NCI-H345 (cell line): ENCODE measurements around the gene GADD45B.
A peak's percentile ranks its signal among the peaks of the same experiment; 100 is the strongest.
"Not testable (repeated sequence)": the region's sequence is repeated elsewhere in the genome, so short reads cannot be mapped to it uniquely, and the experiment has no call there.

Experiments used
- DNase-seq: peaks from one replicate; lab custom pipeline; 2025; lab: John Stamatoyannopoulos, UW

GADD45B gene

GRCh38 chr19:2444251-2445002 lies 31.5 kb upstream of the GADD45B start:
- no peak for DNase-seq

- DNase-seq, result no peak
Observed at GRCh38 chr19:2446381-2446780, 29.5 kb upstream of the GADD45B start.

- DNase-seq, result no peak
Observed at GRCh38 chr19:2449019-2449418, 26.9 kb upstream of the GADD45B start.

GRCh38 chr19:2451138-2451537 lies 24.8 kb upstream of the GADD45B start:
- no peak for DNase-seq

- DNase-seq, result no peak
Observed at GRCh38 chr19:2451741-2452140, 24.2 kb upstream of the GADD45B start.

- no peak for DNase-seq
Observed at GRCh38 chr19:2453431-2454025, 22.4 kb upstream of the GADD45B start.

GRCh38 chr19:2454199-2454961 lies 21.5 kb upstream of the GADD45B start:
- DNase-seq, result no peak

GRCh38 chr19:2454962-2455850 lies 20.7 kb upstream of the GADD45B start:
- no peak for DNase-seq

- no peak for DNase-seq
Observed at GRCh38 chr19:2455851-2456570, 19.9 kb upstream of the GADD45B start.

- no peak for DNase-seq
Observed at GRCh38 chr19:2457394-2458037, 18.4 kb upstream of the GADD45B start.

GRCh38 chr19:2458054-2458453 lies 17.9 kb upstream of the GADD45B start:
- no peak for DNase-seq

- DNase-seq, result not testable (repeated sequence)
Observed at GRCh38 chr19:2458776-2459175, 17.2 kb upstream of the GADD45B start.

- no peak for DNase-seq
Observed at GRCh38 chr19:2460245-2460644, 15.7 kb upstream of the GADD45B start.

- peak; percentile 79 for DNase-seq
Observed at GRCh38 chr19:2461751-2462634, 13.9 kb upstream of the GADD45B start.

GRCh38 chr19:2462635-2463421 lies 13.1 kb upstream of the GADD45B start:
- peak; percentile 86 for DNase-seq

GRCh38 chr19:2463694-2464093 lies 12.2 kb upstream of the GADD45B start:
- not testable (repeated sequence) for DNase-seq

GRCh38 chr19:2464389-2464788 lies 11.5 kb upstream of the GADD45B start:
- DNase-seq, result no peak

GRCh38 chr19:2468596-2468995 lies 7.3 kb upstream of the GADD45B start:
- DNase-seq, result no peak
